ENCODE data around the gene PTPRN2. TPM values are rescaled to one million over a fixed set of nuclear protein-coding genes. Genes with fewer than 3 reads are reported as not detected.

The PTPRN2 gene
- total and polyA plus RNA-seq, 2 of the 8 experiments (the other 6 are each of a cell fraction or from before 2014, with no cell fraction given) = 2.6 to 4.5 TPM

DNA sequence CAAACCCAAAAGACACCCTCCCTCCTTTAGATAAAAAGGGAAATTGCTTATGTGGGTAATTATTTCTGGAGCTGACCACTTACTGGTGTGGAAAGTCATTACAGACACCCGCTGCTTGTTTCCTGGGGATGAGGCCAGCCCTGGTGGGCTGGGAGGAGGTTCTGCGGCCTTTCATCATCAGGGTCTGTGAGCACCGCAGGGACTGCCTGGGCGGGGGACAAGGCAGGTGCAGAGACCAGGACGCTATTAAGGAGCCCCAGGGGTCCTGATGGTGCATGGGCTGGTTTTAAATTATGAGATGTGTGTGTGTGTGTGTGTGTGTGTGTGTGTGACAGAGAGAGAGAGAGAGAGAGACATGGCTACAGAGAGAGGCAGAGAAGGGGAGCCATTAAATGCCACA lies 1079.6 kb downstream of the PTPRN2 start (continued):
- TF ChIP-seq SIN3A (conservative IDR thresholded peaks at IDR 0.05 in 1 of 2, IDR thresholded peaks at IDR 0.05 in 1 of 2; ENCODE audit: low read depth in 1 of 2, low read length in 2 of 2) = no peak
- TF ChIP-seq PHF8 (conservative IDR thresholded peaks at IDR 0.05; ENCODE audit: low read depth, low read length) = no peak

Data from H1 (cell line).